Fibroblast of lung (primary cell): ENCODE results near the gene PCDHB9. TPM values are rescaled to one million over a fixed set of nuclear protein-coding genes. Genes with fewer than 3 reads are reported as not detected.
"Not testable (repeated sequence)": the region's sequence is repeated elsewhere in the genome, so short reads cannot be mapped to it uniquely, and the experiment has no call there.

Experiments used
- DNase-seq, 2 donors: peaks; one replicate each; pipeline versions ENCODE4 v3.0.0 to v3.0.0-alpha.2; 2010; ENCODE audit warnings: low read depth in 2 of 2
- H2AFZ ChIP-seq: 2 replicates; pipeline ENCODE4 v1.5.1; 2012; ENCODE audit warnings: low read length, control low read depth, inconsistent platforms
- H3K27ac ChIP-seq: 2 replicates; pipeline ENCODE4 v1.5.1; 2011; ENCODE audit warnings: low read length, control low read depth; ENCODE audit not compliant: insufficient read depth
- H3K27me3 ChIP-seq: 2 replicates; pipeline ENCODE4 v1.5.1; 2011; ENCODE audit warnings: mild to moderate bottlenecking, low read length; ENCODE audit not compliant: control insufficient read depth, insufficient read depth
- H3K36me3 ChIP-seq: 2 replicates; pipeline ENCODE4 v1.5.1; 2011; ENCODE audit warnings: low read length; ENCODE audit not compliant: control insufficient read depth, insufficient read depth
- H3K4me1 ChIP-seq: 2 replicates; pipeline ENCODE4 v1.5.1; 2011; ENCODE audit warnings: low read length; ENCODE audit not compliant: control insufficient read depth, insufficient read depth; ENCODE audit errors: extremely low read depth
- H3K4me2 ChIP-seq: 2 replicates; pipeline ENCODE4 v1.5.1; 2011; ENCODE audit warnings: low read length, control low read depth; ENCODE audit not compliant: insufficient read depth; ENCODE audit errors: extremely low read depth
- H3K4me3 ChIP-seq, 4 experiments: fragments of 200-600 bp in 1 of 4; sonication (generic) in 1 of 4; replicated peaks in 1 of 4; 2 replicates each; pipeline ENCODE4 v1.5.1; 2011 to 2016; ENCODE audit warnings: low read length in 4 of 4, low read depth in 3 of 4, mild to moderate bottlenecking in 3 of 4, control low read depth in 2 of 4, inconsistent platforms in 1 of 4, mixed read lengths in 1 of 4; ENCODE audit not compliant: insufficient read depth in 1 of 4; ENCODE audit errors: control extremely low read depth in 1 of 4
- H3K79me2 ChIP-seq: 2 replicates; pipeline ENCODE4 v1.5.1; 2012; ENCODE audit warnings: mild to moderate bottlenecking, low read length, inconsistent platforms; ENCODE audit not compliant: control insufficient read depth, insufficient read depth
- H3K9ac ChIP-seq: 2 replicates; pipeline ENCODE4 v1.5.1; 2011; ENCODE audit warnings: mild to moderate bottlenecking, low read length, control low read depth; ENCODE audit not compliant: insufficient read depth
- H3K9me3 ChIP-seq: 2 replicates; pipeline ENCODE4 v1.5.1; 2012; ENCODE audit warnings: low read depth, low read length; ENCODE audit not compliant: control insufficient read depth, insufficient read depth
- H4K20me1 ChIP-seq: 2 replicates; pipeline ENCODE4 v1.5.1; 2011; ENCODE audit warnings: low read length; ENCODE audit not compliant: control insufficient read depth, insufficient read depth; ENCODE audit errors: extremely low read depth
- polyA plus RNA-seq, 2 donors: library from polyadenylated mRNA; depleted of rRNA in 1 of 2; stranded (reverse) in 1 of 2; unstranded in 1 of 2; fragments of >200 nt; gene quantifications; 2 replicates each; pipeline ENCODE4 v1.2.1, GENCODE V29; 2011 to 2012; ENCODE audit warnings: missing spikeins in 1 of 2
- total RNA-seq: library from RNA; depleted of rRNA; stranded (reverse); fragments of >200 nt; gene quantifications from 2 replicates; pipeline ENCODE4 v1.2.1, GENCODE V29; 2014

Gene PCDHB9
- total and polyA plus RNA-seq, 2 donors (not counting 1 experiment from before 2014, with no cell fraction given), result 0.82 to 0.99 TPM

- not testable (repeated sequence) for H4K20me1 ChIP-seq, H3K36me3 ChIP-seq, DNase-seq, H3K9me3 ChIP-seq, H3K27me3 ChIP-seq, H3K4me1 ChIP-seq, H3K27ac ChIP-seq, H3K79me2 ChIP-seq, H3K4me3 ChIP-seq, H2AFZ ChIP-seq, H3K4me2 ChIP-seq, H3K9ac ChIP-seq
Observed at GRCh38 chr5:141210849-141211248, 23.9 kb downstream of the PCDHB9 start.

DNA sequence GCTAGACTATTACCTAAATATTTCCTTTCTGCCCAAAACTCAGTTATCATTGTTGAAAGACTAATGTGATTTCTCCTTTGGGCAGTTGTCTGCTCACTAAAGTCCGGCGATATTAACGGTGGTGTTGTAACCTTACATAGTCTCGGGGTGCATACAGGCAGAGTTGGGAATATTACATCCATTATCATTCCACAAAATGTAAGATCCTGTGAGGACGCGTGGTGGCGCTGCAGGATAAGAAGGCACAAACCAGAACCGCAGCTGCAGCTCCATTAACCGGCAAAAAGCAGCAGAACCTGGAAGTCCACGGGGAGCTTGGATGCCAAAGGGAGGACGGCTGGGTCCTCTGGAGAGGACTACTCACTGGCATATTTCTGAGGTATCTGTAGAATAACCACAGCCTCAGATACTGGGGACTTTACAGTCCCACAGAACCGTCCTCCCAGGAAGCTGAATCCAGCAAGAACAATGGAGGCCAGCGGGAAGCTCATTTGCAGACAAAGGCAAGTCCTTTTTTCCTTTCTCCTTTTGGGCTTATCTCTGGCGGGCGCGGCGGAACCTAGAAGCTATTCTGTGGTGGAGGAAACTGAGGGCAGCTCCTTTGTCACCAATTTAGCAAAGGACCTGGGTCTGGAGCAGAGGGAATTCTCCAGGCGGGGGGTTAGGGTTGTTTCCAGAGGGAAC, 26.8 kb downstream of the PCDHB9 start, which contains the start of gene PCDHB13:
Gene PCDHB13, plus strand, starts transcription at position 264 of the 684 bp plus-strand sequence. Its CDS starts 205 bp downstream, at position 469.
- not testable (repeated sequence) for H3K9me3 ChIP-seq, H3K4me2 ChIP-seq, H4K20me1 ChIP-seq, H3K27ac ChIP-seq, H3K4me3 ChIP-seq, H2AFZ ChIP-seq, H3K27me3 ChIP-seq, H3K79me2 ChIP-seq, H3K9ac ChIP-seq, H3K4me1 ChIP-seq, H3K36me3 ChIP-seq
- DNase-seq, result peak; percentile 10 to 21

DNA sequence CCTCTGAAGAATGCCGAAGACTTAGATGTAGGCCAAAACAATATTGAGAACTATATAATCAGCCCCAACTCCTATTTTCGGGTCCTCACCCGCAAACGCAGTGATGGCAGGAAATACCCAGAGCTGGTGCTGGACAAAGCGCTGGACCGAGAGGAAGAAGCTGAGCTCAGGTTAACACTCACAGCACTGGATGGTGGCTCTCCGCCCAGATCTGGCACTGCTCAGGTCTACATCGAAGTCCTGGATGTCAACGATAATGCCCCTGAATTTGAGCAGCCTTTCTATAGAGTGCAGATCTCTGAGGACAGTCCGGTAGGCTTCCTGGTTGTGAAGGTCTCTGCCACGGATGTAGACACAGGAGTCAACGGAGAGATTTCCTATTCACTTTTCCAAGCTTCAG, 27.6 kb downstream of the PCDHB9 start:
- not testable (repeated sequence) for H3K4me2 ChIP-seq, H3K9me3 ChIP-seq

GRCh38 chr5:141215504-141215903, 28.5 kb downstream of the PCDHB9 start:
- H3K27ac ChIP-seq, H3K36me3 ChIP-seq, H4K20me1 ChIP-seq, H3K27me3 ChIP-seq, H2AFZ ChIP-seq, H3K4me2 ChIP-seq, H3K9me3 ChIP-seq, DNase-seq, H3K79me2 ChIP-seq, H3K4me1 ChIP-seq, H3K4me3 ChIP-seq, H3K9ac ChIP-seq: not testable (repeated sequence)

More for the DNA sequence above, 27.6 kb downstream of the PCDHB9 start:
- not testable (repeated sequence) for H3K27ac ChIP-seq, H3K27me3 ChIP-seq, H2AFZ ChIP-seq, H3K4me3 ChIP-seq, H3K79me2 ChIP-seq, H3K4me1 ChIP-seq, DNase-seq, H4K20me1 ChIP-seq, H3K36me3 ChIP-seq, H3K9ac ChIP-seq

DNA sequence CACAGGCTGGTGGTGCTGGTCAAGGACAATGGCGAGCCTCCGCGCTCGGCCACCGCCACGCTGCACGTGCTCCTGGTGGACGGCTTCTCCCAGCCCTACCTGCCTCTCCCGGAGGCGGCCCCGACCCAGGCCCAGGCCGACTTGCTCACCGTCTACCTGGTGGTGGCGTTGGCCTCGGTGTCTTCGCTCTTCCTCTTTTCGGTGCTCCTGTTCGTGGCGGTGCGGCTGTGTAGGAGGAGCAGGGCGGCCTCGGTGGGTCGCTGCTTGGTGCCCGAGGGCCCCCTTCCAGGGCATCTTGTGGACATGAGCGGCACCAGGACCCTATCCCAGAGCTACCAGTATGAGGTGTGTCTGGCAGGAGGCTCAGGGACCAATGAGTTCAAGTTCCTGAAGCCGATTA, 29.1 kb downstream of the PCDHB9 start:
- not testable (repeated sequence) for H3K4me2 ChIP-seq, H3K4me3 ChIP-seq, DNase-seq, H3K9ac ChIP-seq, H3K27ac ChIP-seq, H2AFZ ChIP-seq, H4K20me1 ChIP-seq, H3K79me2 ChIP-seq, H3K4me1 ChIP-seq, H3K36me3 ChIP-seq, H3K27me3 ChIP-seq, H3K9me3 ChIP-seq
